HCT116 (cell line): Measurements from ENCODE around the gene EYA2.

ENCODE experiments used
- ELF1 ChIP-seq: IDR thresholded peaks from 2 replicates; pipeline ENCODE4 v1.6.1; 2012; ENCODE audit warnings: low read depth, borderline replicate concordance
- MAX ChIP-seq: IDR thresholded peaks from 2 replicates; pipeline ENCODE4 v1.6.1; 2012
- POLR2A ChIP-seq: IDR thresholded peaks from 2 replicates; pipeline ENCODE4 v1.7.0; 2011; ENCODE audit warnings: borderline replicate concordance; ENCODE audit not compliant: insufficient read depth, insufficient read length; ENCODE audit errors: extremely low read depth
- TF ChIP-seq, protein P1 (sequence below), 3 experiments: fragments of 200-600 bp in 1 of 3; sonication (generic) in 1 of 3; IDR thresholded peaks in 2 of 3; conservative IDR thresholded peaks in 1 of 3; 2 replicates each; pipeline ENCODE4 v1.5.1; 2012 to 2017; ENCODE audit warnings: low read depth in 2 of 3, low read length in 2 of 3, antibody characterized with exemption in 1 of 3, borderline replicate concordance in 1 of 3, control low read depth in 1 of 3, mild to moderate bottlenecking in 1 of 3, mixed read lengths in 1 of 3, mixed run types in 1 of 3, moderate library complexity in 1 of 3; ENCODE audit not compliant: insufficient read depth in 1 of 3

DNA sequence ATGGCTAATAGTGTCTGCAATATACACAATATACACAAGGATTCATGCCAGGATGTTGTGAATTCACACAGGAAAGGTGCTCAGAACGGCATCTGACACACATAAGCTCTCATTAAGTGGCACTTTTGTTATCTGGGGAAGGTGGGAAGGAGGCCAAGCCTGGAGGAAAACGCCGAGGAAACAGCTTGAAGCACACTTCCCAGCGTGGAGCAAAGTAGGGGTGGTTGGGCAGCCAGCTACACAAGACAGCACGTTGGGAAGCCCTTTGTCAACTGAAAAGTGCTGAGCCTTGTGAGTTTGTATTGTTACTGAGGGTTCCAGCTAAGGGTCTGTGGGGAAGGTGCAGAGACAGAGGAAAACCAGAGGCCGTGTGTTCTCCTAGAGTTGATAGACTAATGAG is 280.9 kb downstream of the EYA2 start:
- TF ChIP-seq, protein P1, sequence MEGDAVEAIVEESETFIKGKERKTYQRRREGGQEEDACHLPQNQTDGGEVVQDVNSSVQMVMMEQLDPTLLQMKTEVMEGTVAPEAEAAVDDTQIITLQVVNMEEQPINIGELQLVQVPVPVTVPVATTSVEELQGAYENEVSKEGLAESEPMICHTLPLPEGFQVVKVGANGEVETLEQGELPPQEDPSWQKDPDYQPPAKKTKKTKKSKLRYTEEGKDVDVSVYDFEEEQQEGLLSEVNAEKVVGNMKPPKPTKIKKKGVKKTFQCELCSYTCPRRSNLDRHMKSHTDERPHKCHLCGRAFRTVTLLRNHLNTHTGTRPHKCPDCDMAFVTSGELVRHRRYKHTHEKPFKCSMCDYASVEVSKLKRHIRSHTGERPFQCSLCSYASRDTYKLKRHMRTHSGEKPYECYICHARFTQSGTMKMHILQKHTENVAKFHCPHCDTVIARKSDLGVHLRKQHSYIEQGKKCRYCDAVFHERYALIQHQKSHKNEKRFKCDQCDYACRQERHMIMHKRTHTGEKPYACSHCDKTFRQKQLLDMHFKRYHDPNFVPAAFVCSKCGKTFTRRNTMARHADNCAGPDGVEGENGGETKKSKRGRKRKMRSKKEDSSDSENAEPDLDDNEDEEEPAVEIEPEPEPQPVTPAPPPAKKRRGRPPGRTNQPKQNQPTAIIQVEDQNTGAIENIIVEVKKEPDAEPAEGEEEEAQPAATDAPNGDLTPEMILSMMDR (IDR thresholded peaks at IDR 0.05 in 2 of 3, conservative IDR thresholded peaks at IDR 0.05 in 1 of 3; ENCODE audit: borderline replicate concordance in 1 of 3, insufficient read depth in 1 of 3, low read depth in 2 of 3, low read length in 2 of 3), result no peak
- TF ChIP-seq POLR2A (no peak), ELF1 (no peak), MAX (no peak)
